GM21786 (cell line): Measurements from ENCODE around the gene CUBN.

Experiments used
- ATAC-seq: cut with Tn5 transposase; IDR thresholded peaks from one replicate; pipeline ENCODE4 v1.9.1; 2021; ENCODE audit not compliant: unreplicated experiment

The CUBN gene

DNA sequence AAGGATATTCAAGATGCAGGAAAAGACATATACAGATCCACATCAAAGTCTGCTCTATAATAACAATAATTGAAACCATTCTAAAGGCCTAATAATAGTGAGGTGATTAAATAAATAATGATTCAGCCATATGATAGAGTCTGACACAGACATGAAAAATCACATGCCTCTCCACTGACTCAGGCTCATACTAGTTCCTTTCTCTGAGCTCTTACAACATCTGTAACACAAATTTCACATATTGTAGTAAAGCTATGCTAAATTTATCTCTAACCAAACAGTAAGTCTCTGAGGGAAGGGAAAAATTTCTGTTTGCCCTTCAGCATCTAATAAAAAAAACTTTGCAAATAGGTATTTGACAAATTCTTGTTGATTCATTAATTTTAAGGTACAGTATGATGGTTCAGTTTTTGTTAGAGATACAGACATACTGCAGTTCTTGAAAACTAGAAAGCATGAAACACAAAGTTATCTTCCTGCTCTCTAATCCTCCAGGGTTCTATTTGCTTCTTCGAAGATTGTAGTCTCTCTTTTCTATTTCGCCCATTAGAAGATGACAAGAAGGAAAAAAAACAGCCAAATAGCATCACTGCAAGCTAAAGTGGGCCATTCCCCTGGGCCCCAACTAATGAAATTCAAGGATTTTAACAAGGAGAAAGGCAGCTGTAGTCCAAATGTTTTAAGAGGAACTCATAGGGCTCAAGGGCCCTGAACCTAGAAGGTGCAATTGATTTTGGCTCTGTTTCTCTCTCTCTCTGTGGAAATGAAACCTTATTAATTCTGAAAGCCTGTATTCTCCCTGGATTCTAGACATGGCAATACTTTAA lies 53.9 kb downstream of the CUBN start:
- no peak for ATAC-seq

DNA sequence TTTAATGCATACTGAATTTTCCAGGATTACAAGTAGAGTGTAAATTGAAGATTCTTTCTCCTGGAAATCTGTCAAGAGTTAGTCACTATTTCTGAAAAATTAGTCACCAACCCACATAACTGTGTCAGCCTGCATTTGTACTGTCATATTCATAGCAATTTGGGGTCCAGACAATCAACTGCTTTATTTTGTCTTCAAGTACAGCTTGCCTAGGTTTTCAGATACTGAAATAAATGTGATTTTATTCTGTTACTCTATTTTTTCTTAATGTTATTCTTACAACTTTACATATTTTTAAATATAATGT lies 55.1 kb downstream of the CUBN start:
- ATAC-seq, result no peak

DNA sequence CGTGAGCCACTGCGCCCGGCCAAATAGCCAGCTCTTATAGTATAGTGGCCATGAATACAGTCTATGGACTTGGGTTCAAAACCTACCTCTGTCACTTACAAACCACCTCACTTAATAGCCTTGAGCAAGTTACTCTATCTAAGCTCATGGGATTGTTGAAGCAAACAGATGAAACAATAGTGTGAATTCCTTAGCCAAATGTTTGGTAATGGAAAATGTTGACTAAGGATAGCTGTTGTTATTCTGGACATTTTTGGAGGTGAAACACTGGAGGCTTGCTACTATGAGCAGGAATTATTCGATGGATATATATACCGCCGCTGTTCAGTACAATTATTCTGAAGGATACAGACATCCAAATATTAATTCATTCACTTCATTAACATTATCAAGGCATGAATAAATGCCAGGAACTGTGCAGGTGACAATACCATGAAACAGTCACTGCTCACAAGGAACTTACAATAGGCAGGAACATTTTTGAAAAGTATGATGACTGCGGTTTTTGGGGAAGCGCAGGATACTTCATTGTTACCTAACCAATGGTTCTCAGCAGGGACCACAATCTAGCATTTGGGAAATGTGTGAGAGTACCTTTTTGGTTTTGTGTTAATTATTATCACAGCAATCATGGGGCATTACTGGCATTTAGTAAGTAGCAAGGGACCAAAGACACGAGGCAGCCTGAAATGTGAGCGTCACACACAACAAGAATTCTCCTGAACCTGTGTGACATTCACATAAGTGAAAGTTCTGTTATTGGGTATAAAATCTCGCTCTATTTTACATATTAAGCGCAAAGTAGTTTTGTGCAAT lies 55.7 kb downstream of the CUBN start:
- no peak for ATAC-seq

DNA sequence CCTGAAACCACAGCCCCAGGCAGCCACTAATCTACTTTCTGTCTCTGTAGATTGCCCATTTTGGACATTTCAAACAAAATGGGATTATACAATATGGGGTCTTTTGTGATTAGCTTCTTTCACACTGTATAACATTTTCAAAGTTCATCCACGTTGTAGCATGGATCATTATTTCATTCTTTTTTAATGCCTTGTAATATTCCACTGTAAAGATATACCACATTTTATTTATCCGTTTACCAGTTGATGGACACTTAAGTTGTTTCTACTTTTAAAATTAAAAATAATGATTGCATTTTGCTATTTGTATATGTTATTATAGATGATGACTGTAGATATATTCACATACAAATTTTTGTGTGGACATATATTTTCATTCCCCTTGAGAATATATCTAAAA lies 60.7 kb downstream of the CUBN start:
- no peak for ATAC-seq

DNA sequence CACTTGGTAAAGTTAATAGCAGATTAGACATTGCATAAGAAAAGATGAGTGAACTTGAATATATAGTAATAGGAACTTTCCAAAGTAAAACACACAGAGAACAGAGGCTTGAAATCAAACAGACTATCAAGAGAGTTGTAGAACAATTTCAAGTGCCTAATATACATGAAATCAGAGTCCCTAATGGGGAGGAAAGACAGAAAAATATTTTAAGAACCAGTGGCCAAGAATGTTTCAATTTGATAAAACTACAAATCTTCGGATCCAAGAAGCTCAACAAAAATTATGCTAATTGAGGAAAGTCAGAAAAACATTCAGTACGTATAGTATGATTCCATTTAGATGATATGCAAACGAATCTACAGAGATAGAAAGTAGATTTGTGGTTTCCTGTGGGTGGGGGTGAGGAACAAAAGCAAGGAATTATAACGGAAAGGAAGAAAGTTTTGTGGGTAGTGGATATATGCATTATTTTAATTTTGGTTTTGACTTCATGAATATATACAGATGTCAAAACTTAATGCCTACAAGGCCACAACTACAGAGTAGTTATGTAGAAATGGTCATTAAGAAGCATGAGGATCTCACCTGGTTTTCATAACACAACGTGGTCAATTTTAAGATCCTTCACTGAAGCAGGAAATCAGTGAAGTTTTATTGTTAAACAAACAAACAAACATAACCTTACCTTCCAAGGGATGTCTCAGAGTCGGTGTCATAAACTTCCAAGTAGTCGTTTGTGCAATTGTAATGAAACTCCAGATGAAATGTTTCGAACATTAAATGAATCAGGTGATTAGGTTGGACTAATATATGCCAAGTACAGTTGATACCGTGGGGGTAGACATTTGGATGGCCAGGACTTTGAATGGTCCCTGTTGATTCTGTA lies 62.0 kb downstream of the CUBN start:
- no peak for ATAC-seq

DNA sequence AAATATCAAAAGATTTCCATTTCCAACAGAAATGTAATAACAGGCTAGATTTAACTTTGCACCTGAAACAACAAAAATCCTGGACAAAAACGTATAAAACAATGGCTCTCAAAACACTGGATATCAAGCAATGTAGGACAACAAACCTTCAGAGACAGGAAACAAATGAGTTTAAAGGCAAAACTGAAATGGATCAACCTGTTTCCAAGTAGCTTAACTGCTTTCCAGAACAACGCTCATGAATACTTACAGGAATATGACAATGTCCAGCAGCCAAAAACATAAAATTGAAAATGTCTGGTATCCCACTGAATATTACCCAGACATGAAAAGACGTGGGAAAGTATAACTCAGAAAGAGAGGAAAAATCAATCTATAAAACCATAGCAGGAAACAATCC lies 62.8 kb downstream of the CUBN start:
- ATAC-seq, result no peak

DNA sequence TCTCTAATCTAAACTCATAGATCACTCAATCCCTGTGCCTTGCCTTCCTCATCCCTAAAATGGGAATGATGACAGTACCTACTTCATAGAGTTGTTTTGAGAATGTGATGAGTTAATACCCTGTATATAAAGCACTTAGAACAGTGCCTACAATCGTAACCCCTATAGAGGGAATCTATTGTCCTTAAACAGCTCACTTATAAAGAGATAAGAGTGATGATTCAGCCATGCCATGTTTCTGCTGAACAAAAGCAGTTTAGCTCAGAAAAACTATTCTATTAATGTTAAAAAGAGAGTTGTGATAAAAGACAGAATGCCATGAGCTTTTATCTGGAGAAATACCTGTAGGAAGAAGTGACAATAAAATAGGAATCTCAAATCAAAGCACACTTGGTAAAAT lies 63.6 kb downstream of the CUBN start:
- ATAC-seq, result no peak

- no peak for ATAC-seq
These were observed 64.3 kb downstream of the CUBN start for GRCh38 chr10:17065273-17065672.

- ATAC-seq, result no peak
These were observed 65.2 kb downstream of the CUBN start for GRCh38 chr10:17064435-17064834.

GRCh38 chr10:17062955-17063484 lies 66.6 kb downstream of the CUBN start:
- no peak for ATAC-seq

GRCh38 chr10:17062493-17062892 lies 67.1 kb downstream of the CUBN start:
- no peak for ATAC-seq

- no peak for ATAC-seq
These were observed 67.6 kb downstream of the CUBN start for GRCh38 chr10:17062009-17062408.

- ATAC-seq, result no peak
These were observed 68.2 kb downstream of the CUBN start for GRCh38 chr10:17061418-17061817.

- no peak for ATAC-seq
These were observed 69.3 kb downstream of the CUBN start for GRCh38 chr10:17060289-17060688.

- no peak for ATAC-seq
These were observed 70.4 kb downstream of the CUBN start for GRCh38 chr10:17059197-17059688.

DNA sequence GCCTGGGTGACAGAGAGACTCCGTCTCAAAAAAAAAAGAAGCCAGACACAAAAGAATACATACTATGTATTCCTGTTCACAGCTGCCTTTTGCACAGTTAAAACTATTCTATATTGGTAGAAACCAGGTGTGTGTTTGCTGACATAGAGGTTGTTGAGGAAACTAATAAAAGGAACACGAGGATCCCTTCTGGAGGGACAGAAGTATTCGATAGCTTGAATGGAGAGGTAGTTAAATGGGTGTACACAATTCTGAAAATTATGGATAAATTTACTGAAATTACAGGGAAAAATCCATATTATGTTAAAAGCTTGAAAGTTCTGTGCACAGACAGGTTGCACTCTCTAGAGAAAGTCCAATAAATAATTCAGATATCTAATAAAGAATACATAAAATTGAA lies 71.5 kb downstream of the CUBN start:
- no peak for ATAC-seq

DNA sequence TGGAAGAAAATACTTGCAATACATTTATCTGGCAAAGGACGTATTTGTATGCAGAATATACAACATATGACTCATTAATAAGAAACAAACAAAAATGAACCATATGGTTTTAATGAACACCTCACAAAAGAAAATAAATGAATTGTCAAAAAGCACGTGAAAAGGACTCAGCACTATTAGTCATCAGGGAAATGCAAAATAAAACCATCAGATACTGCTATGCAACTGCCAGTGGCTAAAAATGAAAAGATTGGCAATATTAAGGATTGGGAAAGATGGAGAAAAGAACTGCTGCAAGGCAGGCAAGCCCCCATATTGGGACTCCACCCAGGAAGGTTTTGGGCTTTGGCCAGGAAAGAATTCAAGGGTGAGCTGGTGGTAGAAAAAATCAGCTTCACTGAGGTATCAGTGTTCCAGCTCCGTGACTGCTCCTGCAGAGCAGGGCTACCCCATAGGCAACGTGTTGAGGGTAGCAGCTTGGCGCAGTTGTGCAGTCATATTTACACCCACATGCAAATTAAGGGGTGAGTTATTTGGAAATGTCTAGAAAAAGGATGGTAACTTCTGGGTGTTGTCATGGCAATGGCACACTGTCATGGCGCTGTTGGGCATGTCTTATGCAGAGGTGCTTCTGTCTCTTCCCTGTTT lies 72.7 kb downstream of the CUBN start:
- ATAC-seq, result no peak

DNA sequence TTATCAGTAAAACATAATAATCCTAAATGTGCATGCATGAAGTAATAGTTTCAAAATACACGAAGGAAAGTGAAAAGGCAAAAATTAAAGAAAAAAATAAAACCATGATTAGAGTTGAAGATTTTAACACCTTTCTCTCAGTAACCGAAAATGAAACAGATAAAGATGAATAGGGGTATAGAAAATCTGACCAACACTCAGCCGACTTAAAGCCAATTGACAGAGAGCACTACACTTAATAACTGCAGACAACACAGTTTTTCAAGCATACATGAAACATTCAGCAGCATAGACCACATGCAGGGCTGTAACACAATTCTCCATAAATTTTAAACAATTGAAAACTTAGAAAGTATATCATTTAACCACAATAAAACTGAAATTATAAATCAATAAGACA lies 76.1 kb downstream of the CUBN start:
- ATAC-seq, result no peak

DNA sequence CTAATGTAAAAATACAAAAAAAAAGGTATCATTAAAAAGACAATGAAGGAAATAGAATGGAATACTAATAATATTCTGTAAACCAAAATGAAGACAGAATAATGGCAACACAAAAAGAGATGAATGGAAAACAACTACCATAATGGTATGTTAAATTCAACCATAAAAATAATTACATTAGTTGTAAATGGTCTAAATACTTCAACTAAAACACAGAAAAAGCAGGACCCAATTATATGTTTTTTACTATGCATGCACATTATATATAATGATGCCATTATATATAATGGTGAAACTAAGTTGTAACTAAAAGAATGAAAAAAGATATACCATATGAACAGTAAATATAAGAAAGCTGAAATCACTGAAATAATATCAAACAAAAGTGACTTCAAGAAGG lies 76.5 kb downstream of the CUBN start:
- ATAC-seq, result no peak

- no peak for ATAC-seq
These were observed 77.8 kb downstream of the CUBN start for GRCh38 chr10:17051851-17052250.

DNA sequence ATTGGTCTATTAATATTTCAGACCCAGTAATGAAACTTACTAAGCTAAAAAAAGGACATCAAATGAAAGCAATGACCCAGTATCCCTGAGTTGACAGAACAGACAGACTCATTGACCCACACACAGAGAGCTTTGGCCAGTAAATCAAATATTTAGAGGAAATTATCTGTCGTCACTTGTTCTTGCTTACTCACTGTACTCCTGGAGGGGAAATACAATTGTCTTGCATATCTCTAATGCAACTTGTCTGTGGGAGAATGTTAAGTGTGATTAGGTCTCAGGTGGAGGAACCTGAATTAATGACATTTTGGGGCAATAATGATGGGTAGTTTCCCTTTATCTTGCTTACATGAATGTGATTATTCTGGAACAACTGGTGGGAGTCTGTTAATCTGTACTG lies 80.4 kb downstream of the CUBN start:
- ATAC-seq, result no peak
